ENCODE results near the gene CD9.

CD9 gene

GRCh38 chr12:6226679-6227051 is 26.5 kb downstream of the CD9 start:
- TF ChIP-seq, protein P1, sequence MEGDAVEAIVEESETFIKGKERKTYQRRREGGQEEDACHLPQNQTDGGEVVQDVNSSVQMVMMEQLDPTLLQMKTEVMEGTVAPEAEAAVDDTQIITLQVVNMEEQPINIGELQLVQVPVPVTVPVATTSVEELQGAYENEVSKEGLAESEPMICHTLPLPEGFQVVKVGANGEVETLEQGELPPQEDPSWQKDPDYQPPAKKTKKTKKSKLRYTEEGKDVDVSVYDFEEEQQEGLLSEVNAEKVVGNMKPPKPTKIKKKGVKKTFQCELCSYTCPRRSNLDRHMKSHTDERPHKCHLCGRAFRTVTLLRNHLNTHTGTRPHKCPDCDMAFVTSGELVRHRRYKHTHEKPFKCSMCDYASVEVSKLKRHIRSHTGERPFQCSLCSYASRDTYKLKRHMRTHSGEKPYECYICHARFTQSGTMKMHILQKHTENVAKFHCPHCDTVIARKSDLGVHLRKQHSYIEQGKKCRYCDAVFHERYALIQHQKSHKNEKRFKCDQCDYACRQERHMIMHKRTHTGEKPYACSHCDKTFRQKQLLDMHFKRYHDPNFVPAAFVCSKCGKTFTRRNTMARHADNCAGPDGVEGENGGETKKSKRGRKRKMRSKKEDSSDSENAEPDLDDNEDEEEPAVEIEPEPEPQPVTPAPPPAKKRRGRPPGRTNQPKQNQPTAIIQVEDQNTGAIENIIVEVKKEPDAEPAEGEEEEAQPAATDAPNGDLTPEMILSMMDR (IDR thresholded peaks at IDR 0.05), result no peak
- H3K27ac ChIP-seq, result peak overlapping the region; percentile 85 to 92
- DNase-seq (ENCODE audit: low spot score), result no peak

DNA sequence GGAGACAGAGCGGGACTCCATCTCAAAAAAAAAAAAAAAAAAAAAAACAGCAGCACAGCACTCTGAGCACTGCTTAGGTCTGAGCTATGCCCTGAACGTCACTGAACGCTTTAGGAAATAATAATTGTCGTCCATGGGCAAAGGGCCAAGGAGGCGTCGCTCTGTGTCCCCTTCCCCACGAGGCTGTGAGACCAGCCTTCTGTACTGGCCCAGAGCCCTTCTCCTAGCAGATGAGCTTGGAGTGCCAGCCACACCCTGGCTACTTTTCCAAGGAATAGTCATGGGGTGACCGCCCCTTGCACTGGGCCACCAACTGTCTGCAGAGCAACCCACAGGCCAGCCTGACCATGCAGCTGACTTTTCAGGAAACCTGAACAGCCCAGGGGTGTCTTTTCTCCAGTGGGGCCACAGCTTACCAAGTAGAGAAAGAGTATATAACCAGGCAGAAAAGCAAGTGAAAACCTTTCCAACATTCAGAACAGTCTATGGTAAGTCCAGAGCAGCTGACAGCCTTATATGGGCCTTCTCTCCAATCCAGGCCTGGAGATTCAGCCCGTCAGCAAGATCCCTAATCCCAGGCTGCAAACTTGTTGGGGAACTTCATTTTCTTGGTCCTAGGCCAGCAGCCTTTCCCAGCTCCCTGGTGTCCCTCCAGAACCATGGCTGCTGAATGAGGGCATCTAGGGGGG is 28.5 kb downstream of the CD9 start:
- TF ChIP-seq, protein P1 (IDR thresholded peaks at IDR 0.05), result no peak
- DNase-seq (ENCODE audit: low spot score), result no peak

More at GRCh38 chr12:6226679-6227051, 26.5 kb downstream of the CD9 start:
- H3K4me3 ChIP-seq, result peak overlapping the region; percentile 41

GRCh38 chr12:6229224-6230218 is 29.3 kb downstream of the CD9 start:
- DNase-seq (ENCODE audit: low spot score), result peak; percentile 88
- TF ChIP-seq, protein P1 (IDR thresholded peaks at IDR 0.05), result no peak
- H3K27ac ChIP-seq, result peak overlapping the region; percentile 85 to 92
- H3K4me3 ChIP-seq, result peak overlapping the region; percentile 43

More for the DNA sequence above, 28.5 kb downstream of the CD9 start:
- Histone ChIP-seq H3K4me3 (peak overlapping the region; percentile 29), H3K27ac (peak overlapping the region; percentile 85 to 92)

DNA sequence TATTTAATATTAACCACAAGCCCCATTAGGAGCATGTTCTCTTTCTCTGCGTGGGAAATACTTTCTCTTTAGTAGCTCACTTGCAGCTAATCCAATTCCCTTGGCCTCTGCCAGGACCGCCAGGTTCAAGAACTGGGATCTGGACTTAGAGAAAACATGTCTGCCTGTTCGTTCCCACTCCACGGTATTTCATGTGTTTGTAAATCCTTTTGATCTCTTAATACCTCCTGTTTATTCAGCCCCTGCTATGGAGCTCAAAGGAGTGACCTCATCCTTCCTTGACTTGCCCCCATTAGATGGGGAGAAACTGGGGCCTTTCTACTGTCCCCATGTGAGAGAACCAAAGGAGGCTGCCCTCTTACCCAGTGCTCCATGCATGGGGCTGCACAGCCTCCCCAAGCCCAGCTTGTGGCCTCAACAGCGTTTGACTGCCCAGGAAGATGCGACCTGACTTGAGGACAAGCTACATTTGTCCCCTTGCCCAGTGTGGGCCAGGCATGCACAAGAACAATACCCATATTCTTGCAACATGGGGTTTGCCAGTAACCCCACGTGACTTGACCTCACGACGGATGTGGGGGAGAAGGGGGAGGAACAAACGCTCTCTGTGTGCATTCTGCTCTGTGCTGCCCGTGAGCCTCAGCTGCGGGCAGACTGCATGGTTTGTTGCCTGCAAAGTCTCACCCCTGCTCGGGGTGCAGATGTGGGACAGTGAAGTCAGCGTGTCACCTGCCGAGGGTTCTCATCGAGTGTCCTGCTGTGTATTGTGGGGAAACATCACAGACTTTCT is 30.3 kb downstream of the CD9 start:
- TF ChIP-seq, protein P1 (IDR thresholded peaks at IDR 0.05), result no peak
- no peak for DNase-seq (ENCODE audit: low spot score)
- Histone ChIP-seq H3K4me3 (peak overlapping the region; percentile 43), H3K27ac (peak overlapping the region; percentile 85 to 92)

DNA sequence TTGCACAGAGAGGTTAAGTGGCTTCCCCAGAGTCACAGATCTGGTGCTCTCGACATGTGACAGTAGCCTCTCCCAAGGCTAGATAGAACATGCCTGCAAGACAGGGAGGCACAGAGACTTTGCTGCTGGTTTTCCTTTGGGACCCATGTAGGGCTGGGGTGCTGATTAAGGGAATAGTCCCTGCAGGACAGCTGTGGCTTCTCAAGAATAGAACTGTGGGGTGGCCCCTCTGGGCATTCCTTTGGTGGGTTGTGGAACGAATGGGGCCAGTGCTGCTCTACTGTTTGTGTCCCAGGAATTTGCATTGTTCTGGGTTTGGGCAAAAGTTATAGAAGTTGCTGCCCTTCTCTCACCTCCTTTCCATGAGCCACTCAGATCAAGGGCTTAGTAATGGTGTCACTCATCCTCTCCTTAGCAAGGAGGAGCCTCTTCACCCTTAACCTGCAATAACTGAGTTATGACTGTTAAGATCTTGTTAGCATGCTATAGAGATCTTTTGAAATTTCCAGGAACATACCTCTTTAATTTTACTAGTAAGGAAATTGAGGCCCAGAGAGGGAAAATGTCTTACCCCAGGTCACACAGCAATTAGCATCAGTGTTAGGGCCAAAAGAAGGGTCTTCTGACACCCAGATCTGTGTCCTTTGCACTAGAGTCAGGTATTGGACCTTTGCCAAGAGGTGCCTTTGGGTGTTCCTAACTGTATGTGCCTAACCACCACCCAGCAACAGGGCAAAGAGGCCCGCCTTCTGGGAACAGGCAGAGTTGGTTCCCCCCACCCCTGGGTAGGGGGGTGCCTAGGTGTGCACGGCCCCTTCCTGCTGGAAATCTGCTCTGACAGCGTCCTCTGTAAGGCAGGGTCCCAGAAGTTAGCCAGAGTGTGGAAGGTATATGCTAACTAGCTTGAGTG is 31.4 kb downstream of the CD9 start:
- TF ChIP-seq, protein P1 (IDR thresholded peaks at IDR 0.05), result no peak
- DNase-seq (ENCODE audit: low spot score), result no peak
- Histone ChIP-seq H3K4me3 (no peak overlapping the region), H3K27ac (peak overlapping the region; percentile 85 to 92)

Measured in coronary artery (tissue), 2 donors.